Measurements from ENCODE around the gene SSNA1. TPM values are rescaled to one million over a fixed set of nuclear protein-coding genes. Genes with fewer than 3 reads are reported as not detected.

The SSNA1 gene
- polyA plus RNA-seq (ENCODE audit: insufficient read depth in 1 of 5, insufficient read length in 5 of 5, low replicate concordance in 1 of 5), result 10 to 100 TPM; 34.4 to 69.2 (median 43.9) TPM
- long read RNA-seq, donor 1, transcript SSNA1-202 (2 exons, 1,170 nt), result minor isoform, 32 of 90 reads
- long read RNA-seq, donor 1, transcript SSNA1-201 (3 exons, 896 nt), result major isoform, 38 of 90 reads
- long read RNA-seq, donor 1, partial matches to known transcripts, result 20 of 90 reads
- long read RNA-seq, donor 1, other reads (novel, unspliced or antisense), result 0 of 90 reads
- long read RNA-seq, donor 2, transcript SSNA1-201 (3 exons, 896 nt), result major isoform, 19 of 33 reads
- long read RNA-seq, donor 2, transcript SSNA1-202 (2 exons, 1,170 nt), result minor isoform, 12 of 33 reads
- long read RNA-seq, donor 2, partial matches to known transcripts, result 0 of 33 reads
- long read RNA-seq, donor 2, other reads (novel, unspliced or antisense), result 0 of 33 reads
- long read RNA-seq, donor 3, transcript SSNA1-202 (2 exons, 1,170 nt), result minor isoform, 9 of 41 reads
- long read RNA-seq, donor 3, transcript SSNA1-201 (3 exons, 896 nt), result major isoform, 30 of 41 reads
- long read RNA-seq, donor 3, partial matches to known transcripts, result 0 of 41 reads
- long read RNA-seq, donor 3, other reads (novel, unspliced or antisense), result 0 of 41 reads
- long read RNA-seq, donor 4, transcript SSNA1-202 (2 exons, 1,170 nt), result minor isoform, 7 of 31 reads
- long read RNA-seq, donor 4, transcript SSNA1-201 (3 exons, 896 nt), result major isoform, 16 of 31 reads
- long read RNA-seq, donor 4, partial matches to known transcripts, result 7 of 31 reads
- long read RNA-seq, donor 4, other reads (novel, unspliced or antisense), result 0 of 31 reads
- long read RNA-seq, donor 5, transcript SSNA1-201 (3 exons, 896 nt), result major isoform, 49 of 85 reads
- long read RNA-seq, donor 5, transcript SSNA1-202 (2 exons, 1,170 nt), result minor isoform, 35 of 85 reads
- long read RNA-seq, donor 5, partial matches to known transcripts, result 0 of 85 reads
- long read RNA-seq, donor 5, other reads (novel, unspliced or antisense), result 0 of 85 reads
- long read RNA-seq, donor 6, transcript SSNA1-202 (2 exons, 1,170 nt), result minor isoform, 14 of 43 reads
- long read RNA-seq, donor 6, transcript SSNA1-201 (3 exons, 896 nt), result major isoform, 27 of 43 reads
- long read RNA-seq, donor 6, partial matches to known transcripts, result 0 of 43 reads
- long read RNA-seq, donor 6, other reads (novel, unspliced or antisense), result 0 of 43 reads
- long read RNA-seq, donor 7, transcript SSNA1-202 (2 exons, 1,170 nt), result minor isoform, 15 of 36 reads
- long read RNA-seq, donor 7, transcript SSNA1-201 (3 exons, 896 nt), result major isoform, 19 of 36 reads
- long read RNA-seq, donor 7, partial matches to known transcripts, result 0 of 36 reads
- long read RNA-seq, donor 7, other reads (novel, unspliced or antisense), result 0 of 36 reads
- long read RNA-seq, donor 8, transcript SSNA1-202 (2 exons, 1,170 nt), result minor isoform, 9 of 34 reads
- long read RNA-seq, donor 8, transcript SSNA1-201 (3 exons, 896 nt), result major isoform, 16 of 34 reads
- long read RNA-seq, donor 8, partial matches to known transcripts, result 7 of 34 reads
- long read RNA-seq, donor 8, other reads (novel, unspliced or antisense), result 0 of 34 reads

DNA sequence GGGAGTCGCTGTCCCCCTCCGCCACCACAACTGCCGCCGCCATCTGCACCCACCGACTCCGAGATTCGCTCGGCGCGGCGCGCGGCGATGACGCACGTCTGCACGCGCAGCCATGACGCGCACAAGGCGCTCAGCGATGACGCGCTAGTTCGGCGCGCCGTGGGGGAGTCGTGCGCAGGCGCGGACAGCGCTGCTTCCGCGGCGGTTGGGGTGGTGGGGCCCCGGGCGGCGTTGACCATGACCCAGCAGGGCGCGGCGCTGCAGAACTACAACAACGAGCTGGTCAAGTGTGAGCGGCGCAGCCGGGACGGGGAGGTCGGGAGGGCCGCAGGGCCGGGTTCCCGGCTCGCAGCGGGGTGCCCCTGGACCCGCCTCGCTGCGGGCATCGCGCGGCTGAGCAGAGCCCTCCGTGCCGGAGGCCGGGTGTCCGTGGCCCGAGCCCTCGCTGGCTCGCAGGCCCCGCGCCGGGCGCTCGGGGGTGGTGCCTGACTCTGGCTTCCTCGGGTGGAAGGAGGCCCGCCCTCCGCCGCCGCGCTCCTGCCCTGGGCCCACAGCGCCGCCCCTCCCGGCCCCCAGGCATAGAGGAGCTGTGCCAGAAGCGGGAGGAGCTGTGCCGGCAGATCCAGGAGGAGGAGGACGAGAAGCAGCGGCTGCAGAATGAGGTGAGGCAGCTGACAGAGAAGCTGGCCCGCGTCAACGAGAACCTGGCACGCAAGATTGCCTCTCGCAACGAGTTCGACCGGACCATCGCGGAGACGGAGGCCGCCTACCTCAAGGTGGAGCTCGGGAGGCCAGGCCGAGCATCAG, at the start of gene SSNA1, which contains the start of gene ANAPC2:
TSS of gene SSNA1 (plus strand) at position 187 of the 807 bp plus-strand sequence. CDS start at position 238, 51 bp downstream.
TSS of gene ANAPC2 (minus strand) at position 71 of the 807 bp plus-strand sequence. CDS start at position 43, 28 bp downstream.
- DNase-seq, result peak; percentile 97 to 99

DNA sequence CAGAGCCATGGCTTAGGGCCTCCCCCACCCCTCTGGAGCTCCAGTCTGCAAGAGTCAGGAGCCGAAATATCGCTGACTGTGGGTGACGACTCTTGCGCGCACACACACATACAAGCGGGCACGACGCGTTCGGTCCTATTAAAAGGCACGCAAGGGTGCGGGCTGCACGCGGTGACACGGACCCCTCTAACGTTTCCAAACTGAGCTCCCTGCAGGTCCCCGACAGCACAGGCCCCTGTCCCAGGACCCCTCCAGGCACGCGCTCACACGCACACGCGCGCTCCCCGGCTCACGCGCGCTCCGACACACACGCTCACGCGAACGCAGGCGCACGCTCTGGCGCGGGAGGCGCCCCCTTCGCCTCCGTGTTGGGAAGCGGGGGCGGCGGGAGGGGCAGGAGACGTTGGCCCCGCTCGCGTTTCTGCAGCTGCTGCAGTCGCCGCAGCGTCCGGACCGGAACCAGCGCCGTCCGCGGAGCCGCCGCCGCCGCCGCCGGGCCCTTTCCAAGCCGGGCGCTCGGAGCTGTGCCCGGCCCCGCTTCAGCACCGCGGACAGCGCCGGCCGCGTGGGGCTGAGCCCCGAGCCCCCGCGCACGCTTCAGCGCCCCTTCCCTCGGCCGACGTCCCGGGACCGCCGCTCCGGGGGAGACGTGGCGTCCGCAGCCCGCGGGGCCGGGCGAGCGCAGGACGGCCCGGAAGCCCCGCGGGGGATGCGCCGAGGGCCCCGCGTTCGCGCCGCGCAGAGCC, 49.6 kb upstream of the SSNA1 start, which contains the start of gene GRIN1:
TSS of gene GRIN1 (plus strand) at position 433 of the 746 bp plus-strand sequence. CDS start 333 bp downstream, outside the sequence.
- peak in 1 of 2 donors; percentile 21 for DNase-seq

DNA sequence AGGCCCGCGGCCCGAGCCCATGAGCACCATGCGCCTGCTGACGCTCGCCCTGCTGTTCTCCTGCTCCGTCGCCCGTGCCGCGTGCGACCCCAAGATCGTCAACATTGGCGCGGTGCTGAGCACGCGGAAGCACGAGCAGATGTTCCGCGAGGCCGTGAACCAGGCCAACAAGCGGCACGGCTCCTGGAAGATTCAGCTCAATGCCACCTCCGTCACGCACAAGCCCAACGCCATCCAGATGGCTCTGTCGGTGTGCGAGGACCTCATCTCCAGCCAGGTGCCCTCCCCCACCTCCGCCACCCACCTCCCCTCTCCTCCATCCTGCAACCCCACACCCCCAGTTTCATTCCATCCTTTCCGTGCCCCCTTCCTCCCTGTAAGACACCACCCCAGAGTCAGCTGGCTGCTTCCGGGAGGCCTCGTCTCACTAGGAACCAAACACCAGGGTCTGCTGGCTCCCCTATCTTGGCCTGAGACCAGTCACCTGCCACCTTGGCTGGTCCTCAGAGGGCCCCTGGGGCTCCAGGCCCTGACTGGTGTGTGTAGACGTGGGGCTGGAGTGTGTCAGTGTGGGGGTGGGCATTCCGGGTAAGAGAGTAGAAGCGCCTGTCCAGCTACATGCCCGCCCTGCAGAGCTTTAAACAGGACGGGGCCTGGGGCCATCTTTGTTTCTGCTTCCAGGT, 48.9 kb upstream of the SSNA1 start:
- DNase-seq, result no peak

DNA sequence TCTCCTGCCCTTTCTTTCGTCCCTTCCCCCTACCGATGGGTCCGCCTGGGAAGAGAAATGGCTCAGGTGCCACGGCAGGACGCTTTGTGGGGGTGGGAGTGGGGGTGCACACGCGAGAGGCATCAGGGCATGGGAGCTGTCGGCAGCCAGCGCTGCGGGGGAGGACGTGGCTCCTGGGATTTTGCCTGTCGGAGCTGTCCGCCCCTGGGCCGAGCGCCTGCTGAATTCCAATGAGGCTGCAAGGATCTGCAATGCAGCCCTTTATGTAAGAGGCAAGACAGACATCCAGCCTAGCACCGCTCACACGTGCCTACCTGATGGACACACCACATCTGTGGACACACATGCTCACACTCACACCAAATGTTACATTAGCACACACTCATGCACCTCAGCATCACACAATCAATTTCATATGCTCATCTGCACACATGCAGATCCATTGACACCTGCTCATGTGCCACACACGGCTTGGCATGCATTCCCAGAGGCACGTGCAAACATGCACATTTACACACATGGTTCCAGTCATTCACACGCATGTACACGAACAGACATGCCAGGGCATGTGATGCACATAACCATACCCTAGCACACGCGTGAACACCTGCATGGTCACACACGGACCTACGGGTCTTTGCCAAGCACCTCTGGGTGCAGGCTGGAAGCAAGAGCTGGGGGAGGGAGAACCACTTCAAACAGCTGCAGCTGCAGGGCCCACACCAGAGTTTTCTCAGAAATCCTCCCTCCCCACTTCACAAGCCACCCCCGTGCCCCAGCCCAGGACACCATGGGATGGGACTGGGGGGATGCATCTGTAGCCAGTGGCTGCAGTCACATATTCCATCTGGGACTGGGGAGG, 48.1 kb upstream of the SSNA1 start:
- no peak for DNase-seq

DNA sequence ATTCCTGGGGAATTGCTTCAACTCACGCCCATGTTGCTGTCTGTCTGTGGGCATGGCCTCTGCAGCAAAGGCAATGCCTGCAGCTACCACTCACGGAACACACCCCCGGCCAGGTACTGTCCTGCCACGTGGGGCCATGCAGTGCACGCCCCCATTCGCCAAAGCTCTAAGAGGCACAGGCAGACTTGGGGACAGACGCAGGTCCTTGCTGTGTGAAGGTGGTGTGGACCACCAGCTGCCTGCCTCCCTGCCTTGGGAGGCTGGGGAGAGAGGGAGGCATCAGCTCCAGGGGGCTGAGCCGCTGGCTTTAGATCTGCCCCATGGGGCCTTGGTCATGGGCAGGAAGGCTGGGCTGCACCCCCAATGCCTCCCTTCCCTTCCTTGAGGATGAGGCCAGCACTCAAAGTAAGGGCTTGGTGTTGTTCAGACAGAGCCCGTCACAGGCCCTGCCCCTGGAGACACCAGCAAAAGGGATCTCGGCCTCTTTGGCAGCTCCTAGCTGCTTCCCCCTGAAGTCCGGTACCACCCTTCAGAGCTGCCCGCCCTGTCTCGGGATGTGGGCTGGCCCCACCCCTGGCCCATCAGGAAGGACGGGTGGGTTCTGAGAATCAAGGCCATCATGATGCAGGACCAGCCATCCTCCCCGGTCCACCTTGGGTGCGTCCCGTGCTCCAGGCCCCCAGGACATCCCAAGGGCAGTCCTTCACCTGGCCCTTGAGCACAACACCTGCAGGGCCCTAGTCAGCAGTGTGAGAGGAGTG, 47.2 kb upstream of the SSNA1 start:
- DNase-seq, result no peak

DNA sequence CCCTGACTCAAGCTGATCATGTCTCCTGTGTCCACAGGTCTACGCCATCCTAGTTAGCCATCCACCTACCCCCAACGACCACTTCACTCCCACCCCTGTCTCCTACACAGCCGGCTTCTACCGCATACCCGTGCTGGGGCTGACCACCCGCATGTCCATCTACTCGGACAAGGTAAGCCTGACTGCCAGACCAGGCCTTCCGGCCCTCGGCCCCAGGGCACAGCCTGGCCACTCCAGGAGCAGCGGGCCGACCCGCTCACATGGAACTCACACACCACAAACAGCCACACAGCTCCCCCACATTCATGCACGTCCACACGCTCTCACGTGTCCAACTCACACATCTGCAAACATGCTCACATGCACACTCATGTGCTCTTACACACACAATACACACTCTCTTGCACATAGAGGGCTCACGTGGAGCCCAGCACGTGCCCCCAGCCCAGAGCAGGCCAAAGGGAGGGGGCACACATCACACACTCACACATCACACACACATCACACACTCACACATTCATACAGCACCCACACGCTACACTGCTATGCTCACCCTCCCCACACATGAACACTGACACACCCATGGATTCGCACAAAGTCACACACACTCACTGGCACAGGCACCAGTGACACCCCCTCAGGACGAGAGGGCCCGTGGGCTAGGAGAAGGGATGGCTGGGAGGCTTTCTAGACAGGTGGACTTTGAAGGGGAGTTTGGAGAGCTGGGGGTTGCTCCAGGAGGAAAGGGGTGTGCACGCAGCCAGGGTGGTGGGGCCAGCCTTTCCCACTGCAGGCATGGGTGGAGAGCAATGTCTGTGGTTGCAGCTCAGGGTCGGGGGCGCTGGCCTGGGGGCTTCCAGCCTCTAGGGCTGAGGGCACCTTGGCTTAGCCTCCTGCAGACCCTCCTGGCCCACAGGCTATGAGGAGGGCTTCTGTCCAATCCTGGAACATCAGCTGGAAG, 46.2 kb upstream of the SSNA1 start:
- DNase-seq, result no peak

- DNase-seq, result no peak
These were observed 45.0 kb upstream of the SSNA1 start for GRCh38 chr9:137143459-137143858.

GRCh38 chr9:137145731-137146526, 42.5 kb upstream of the SSNA1 start:
- DNase-seq, result no peak

DNA sequence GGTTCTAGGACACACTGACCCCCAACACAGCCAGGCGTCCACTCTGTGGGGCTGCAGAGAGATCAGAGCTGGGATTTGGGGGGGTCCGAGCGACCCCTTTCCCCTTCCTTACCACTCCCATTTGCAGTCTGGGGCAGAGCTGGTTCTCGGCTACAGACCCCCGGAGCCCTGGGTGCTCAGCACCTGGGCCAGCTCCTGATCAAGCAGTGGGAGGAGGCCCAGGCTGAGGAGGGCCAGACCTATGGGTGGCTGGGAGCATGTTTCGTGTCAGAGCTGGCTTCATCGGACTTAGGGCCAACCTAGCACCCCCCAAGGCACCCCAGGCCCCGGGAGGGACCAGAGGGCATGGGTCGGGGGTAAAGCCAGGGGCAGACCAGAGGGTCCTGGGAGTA, 42.0 kb upstream of the SSNA1 start:
- DNase-seq, result no peak

DNA sequence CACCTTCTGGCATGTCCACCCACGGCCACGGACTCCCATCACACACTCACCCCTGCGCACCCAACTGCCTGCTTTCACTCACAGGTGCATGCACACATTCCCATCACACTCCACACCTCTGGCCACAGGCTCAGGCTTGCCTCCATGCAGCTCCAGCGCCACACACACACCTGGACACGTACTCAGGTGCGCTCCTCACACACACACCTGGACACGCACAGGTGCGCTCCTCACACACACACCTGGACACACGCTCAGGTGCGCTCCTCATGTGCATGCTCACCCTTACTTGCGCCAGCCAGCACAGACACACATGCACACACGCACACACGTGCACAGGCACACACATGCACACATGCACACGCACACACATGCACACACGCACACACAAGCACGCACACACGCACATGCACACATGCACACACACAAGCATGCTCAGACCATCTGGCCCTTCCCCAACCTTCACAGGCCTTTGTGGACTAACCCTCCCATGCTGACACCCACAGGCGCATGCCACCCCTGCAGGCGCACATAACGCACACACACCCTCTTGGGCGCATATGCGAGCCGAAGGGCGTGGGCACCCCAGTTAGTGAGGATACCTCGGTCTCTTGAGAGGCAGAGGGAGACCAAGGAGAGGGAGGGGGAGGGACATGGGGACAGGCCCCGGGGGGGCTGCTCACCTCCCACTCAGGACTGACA, 41.2 kb upstream of the SSNA1 start:
- DNase-seq, result no peak

GRCh38 chr9:137147793-137148160, 40.7 kb upstream of the SSNA1 start:
- DNase-seq, result no peak

DNA sequence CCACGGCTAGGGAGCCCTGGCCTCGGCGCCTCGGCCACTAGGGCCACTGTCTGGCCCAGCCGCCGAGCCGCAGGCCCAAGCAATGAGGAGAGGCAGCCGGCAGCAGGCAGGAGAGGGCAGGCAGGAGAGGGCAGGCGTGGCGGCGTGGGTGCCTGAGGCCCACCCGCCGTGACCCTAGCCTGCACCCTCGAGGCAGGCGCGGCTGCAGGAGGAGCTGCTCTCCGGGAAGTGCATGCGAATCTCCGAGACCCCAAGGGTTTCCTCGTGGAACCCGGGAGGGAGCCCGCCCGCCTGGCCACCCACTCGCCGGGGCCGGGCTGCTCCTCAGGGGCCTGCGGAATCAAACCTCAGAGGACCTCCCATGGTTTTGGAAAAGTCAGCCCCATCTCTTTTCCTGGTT, 40.2 kb upstream of the SSNA1 start:
- DNase-seq, result no peak

DNA sequence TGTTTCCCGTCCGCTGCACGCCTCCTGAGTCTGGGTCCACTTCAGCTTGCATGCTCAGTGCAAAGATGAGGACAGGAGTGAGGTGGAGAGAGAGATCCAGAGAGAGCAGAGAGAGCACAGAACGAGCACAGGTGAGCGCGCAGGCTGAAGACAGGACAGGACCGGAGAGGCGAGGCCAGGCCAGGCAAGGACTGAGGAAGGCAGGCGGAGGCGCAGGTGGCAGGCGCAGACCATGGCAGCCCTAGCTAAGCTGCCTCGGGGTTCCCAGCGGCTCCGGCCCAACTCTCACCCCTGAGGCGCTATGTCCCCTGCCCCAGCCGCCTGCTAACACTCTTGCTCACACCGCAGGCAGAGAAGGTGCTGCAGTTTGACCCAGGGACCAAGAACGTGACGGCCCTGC, 39.8 kb upstream of the SSNA1 start:
- no peak for DNase-seq

DNA sequence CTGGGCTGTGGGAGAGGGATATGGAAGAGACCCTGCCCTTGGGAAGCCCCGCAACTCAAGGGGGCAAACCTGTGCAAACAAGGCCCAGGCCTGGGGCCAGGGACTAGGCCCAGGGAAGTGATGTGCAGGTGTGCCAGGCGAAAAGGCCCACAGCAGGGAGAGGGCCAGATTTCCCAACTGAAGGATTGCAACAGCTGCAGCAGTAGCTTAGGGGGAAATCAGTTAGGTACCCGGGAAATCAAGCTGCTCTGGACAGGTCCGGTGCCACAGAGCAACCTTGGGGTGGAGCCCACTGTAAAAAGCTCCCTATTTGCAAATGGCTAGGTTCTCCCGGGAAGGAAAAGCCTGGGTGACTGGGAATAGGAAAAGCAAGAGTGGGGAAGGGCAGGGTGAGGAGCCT, 39.1 kb upstream of the SSNA1 start:
- DNase-seq, result no peak

All from right lung (tissue), 10 donors.